GM23248 (cell line): ENCODE results near the gene TLR8.

Experiments used
- EZH2 ChIP-seq: fragments of 200-600 bp; sonication (generic); IDR thresholded peaks from 2 replicates; pipeline ENCODE4 v1.6.1; 2018; ENCODE audit warnings: antibody characterized with exemption, mild to moderate bottlenecking; ENCODE audit not compliant: insufficient read depth, poor library complexity, severe bottlenecking
- EZH2phosphoT487 ChIP-seq: fragments of 200-600 bp; sonication (generic); IDR thresholded peaks from 2 replicates; pipeline ENCODE4 v1.6.1; 2018; ENCODE audit warnings: antibody characterized with exemption, moderate library complexity, mild to moderate bottlenecking, low read depth; ENCODE audit not compliant: insufficient read depth

- no peak for TF ChIP-seq EZH2
- no peak for TF ChIP-seq EZH2phosphoT487
Measured at GRCh38 chrX:12947545-12948235, 41.3 kb downstream of the TLR8 start.
